OCI-LY7 (cell line): Measurements from ENCODE around the gene BNIP1.

Experiments
- EZH2phosphoT487 ChIP-seq: fragments of 200-600 bp; sonication (generic); IDR thresholded peaks from 2 replicates; pipeline ENCODE4 v1.6.1; 2018; ENCODE audit warnings: low read depth, borderline replicate concordance, mild to moderate bottlenecking, mixed run types, antibody characterized with exemption, low read length, moderate library complexity, mixed read lengths
- TF ChIP-seq, protein P1 (sequence below): fragments of 200-600 bp; sonication (generic); conservative IDR thresholded peaks from 2 replicates; pipeline ENCODE4 v1.5.1; 2014; ENCODE audit warnings: mild to moderate bottlenecking, antibody characterized with exemption, low read length, moderate library complexity, mixed read lengths

GRCh38 chr5:173201636-173202265, 57.4 kb downstream of the BNIP1 start:
- TF ChIP-seq, protein P1, sequence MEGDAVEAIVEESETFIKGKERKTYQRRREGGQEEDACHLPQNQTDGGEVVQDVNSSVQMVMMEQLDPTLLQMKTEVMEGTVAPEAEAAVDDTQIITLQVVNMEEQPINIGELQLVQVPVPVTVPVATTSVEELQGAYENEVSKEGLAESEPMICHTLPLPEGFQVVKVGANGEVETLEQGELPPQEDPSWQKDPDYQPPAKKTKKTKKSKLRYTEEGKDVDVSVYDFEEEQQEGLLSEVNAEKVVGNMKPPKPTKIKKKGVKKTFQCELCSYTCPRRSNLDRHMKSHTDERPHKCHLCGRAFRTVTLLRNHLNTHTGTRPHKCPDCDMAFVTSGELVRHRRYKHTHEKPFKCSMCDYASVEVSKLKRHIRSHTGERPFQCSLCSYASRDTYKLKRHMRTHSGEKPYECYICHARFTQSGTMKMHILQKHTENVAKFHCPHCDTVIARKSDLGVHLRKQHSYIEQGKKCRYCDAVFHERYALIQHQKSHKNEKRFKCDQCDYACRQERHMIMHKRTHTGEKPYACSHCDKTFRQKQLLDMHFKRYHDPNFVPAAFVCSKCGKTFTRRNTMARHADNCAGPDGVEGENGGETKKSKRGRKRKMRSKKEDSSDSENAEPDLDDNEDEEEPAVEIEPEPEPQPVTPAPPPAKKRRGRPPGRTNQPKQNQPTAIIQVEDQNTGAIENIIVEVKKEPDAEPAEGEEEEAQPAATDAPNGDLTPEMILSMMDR: no peak
- no peak for TF ChIP-seq EZH2phosphoT487
